SK-N-SH (cell line): ENCODE results near the gene TXNDC5. TPM values are rescaled to one million over a fixed set of nuclear protein-coding genes. Genes with fewer than 3 reads are reported as not detected.

Source experiments
- CTCF ChIA-PET: fragments of 300-600, 350-600 bp; formaldehyde crosslinking; extraction: SDS; loops from one replicate; lab custom pipeline; 2021; lab: Yijun Ruan, JAX
- POLR2A ChIA-PET: fragments of 350-600 bp; sonication (Branson Sonifier 250); formaldehyde crosslinking; extraction: SDS; loops from one replicate; lab custom pipeline; 2020; ENCODE audit warnings: antibody characterized with exemption, inconsistent platforms; lab: Yijun Ruan, JAX
- DNase-seq: peaks from one replicate; pipeline ENCODE4 v3.0.0; 2012
- H2AFZ ChIP-seq: fragments of 200-600 bp; sonication (generic); 2 replicates; pipeline ENCODE4 v1.8.1; 2016; ENCODE audit warnings: antibody characterized with exemption, mild to moderate bottlenecking, low read depth
- H3F3A ChIP-seq: fragments of 200-600 bp; sonication (generic); replicated peaks from 2 replicates; pipeline ENCODE3; 2016; ENCODE audit warnings: antibody characterized with exemption, mild to moderate bottlenecking; ENCODE audit not compliant: insufficient read depth
- H3K27ac ChIP-seq, 2 experiments: fragments of 200-500 bp in 1 of 2; fragments of 200-600 bp in 1 of 2; sonication (Bioruptor generic) in 1 of 2; sonication (generic), shearing (Covaris generic) in 1 of 2; 2 replicates each; pipeline versions ENCODE4 v1.5.1 to v1.6.1; 2014 to 2016; ENCODE audit warnings: low read depth in 2 of 2, inconsistent platforms in 1 of 2, low read length in 1 of 2, mild to moderate bottlenecking in 1 of 2, mixed read lengths in 1 of 2
- H3K27me3 ChIP-seq: fragments of 200-600 bp; sonication (generic), shearing (Covaris generic); 2 replicates; pipeline ENCODE4 v1.6.1; 2016; ENCODE audit warnings: mixed run types; ENCODE audit not compliant: insufficient read depth
- H3K36me3 ChIP-seq, 2 experiments: fragments of 200-500 bp in 1 of 2; fragments of 200-600 bp in 1 of 2; sonication (Bioruptor generic) in 1 of 2; sonication (generic) in 1 of 2; replicated peaks in 1 of 2; 2 replicates each; pipeline versions ENCODE3 to v1.5.1; 2014 to 2016; ENCODE audit warnings: low read length in 1 of 2, mild to moderate bottlenecking in 1 of 2; ENCODE audit not compliant: insufficient read depth in 2 of 2, control insufficient read depth in 1 of 2
- H3K4me1 ChIP-seq, 2 experiments: fragments of 200-500 bp in 1 of 2; fragments of 200-600 bp in 1 of 2; sonication (Bioruptor generic) in 1 of 2; sonication (generic), shearing (Covaris generic) in 1 of 2; 2 replicates each; pipeline versions ENCODE4 v1.5.1 to v1.6.1; 2014 to 2016; ENCODE audit warnings: low read depth in 1 of 2, low read length in 1 of 2, mixed run types in 1 of 2; ENCODE audit not compliant: insufficient read depth in 2 of 2, control insufficient read depth in 1 of 2
- H3K4me2 ChIP-seq: fragments of 200-600 bp; sonication (generic), shearing (Covaris generic); 2 replicates; pipeline ENCODE4 v1.6.1; 2017; ENCODE audit warnings: mixed run types
- H3K4me3 ChIP-seq, 2 experiments: fragments of 200-500 bp in 1 of 2; fragments of 200-600 bp in 1 of 2; sonication (Bioruptor generic) in 1 of 2; sonication (generic), shearing (Covaris generic) in 1 of 2; 2 replicates each; pipeline versions ENCODE4 v1.5.1 to v1.8.1; 2014 to 2016; ENCODE audit warnings: low read depth in 2 of 2, inconsistent platforms in 1 of 2, low read length in 1 of 2, mild to moderate bottlenecking in 1 of 2, mixed read lengths in 1 of 2, moderate library complexity in 1 of 2
- H3K79me2 ChIP-seq: fragments of 200-600 bp; sonication (generic); 2 replicates; pipeline ENCODE4 v1.8.1; 2017; ENCODE audit warnings: mild to moderate bottlenecking; ENCODE audit not compliant: insufficient read depth
- H3K9ac ChIP-seq: fragments of 200-600 bp; sonication (generic); 2 replicates; pipeline ENCODE4 v1.6.1; 2017; ENCODE audit warnings: mixed run types
- H3K9me2 ChIP-seq: fragments of 200-600 bp; sonication (generic); 2 replicates; pipeline ENCODE4 v1.6.1; 2017; ENCODE audit warnings: mixed run types
- H3K9me3 ChIP-seq: fragments of 200-600 bp; sonication (generic); 2 replicates; pipeline ENCODE4 v1.6.1; 2017; ENCODE audit warnings: mixed run types, mild to moderate bottlenecking, moderate library complexity
- H4K20me1 ChIP-seq: fragments of 200-600 bp; sonication (generic); 2 replicates; pipeline ENCODE4 v1.6.1; 2017; ENCODE audit warnings: mild to moderate bottlenecking, mixed run types; ENCODE audit not compliant: insufficient read depth
- EP300 ChIP-seq, 2 experiments: IDR thresholded peaks; 2 replicates each; pipeline versions ENCODE4 v1.4.0 to v1.6.1; 2012; ENCODE audit warnings: borderline replicate concordance in 1 of 2, low read depth in 1 of 2, low read length in 1 of 2
- EZH2phosphoT487 ChIP-seq: fragments of 200-600 bp; sonication (generic); IDR thresholded peaks from 2 replicates; pipeline ENCODE4 v1.6.1; 2017; ENCODE audit warnings: low read depth, mixed run types, mild to moderate bottlenecking, antibody characterized with exemption, moderate library complexity, borderline replicate concordance
- FOXM1 ChIP-seq: IDR thresholded peaks from 2 replicates; pipeline ENCODE4 v1.4.0; 2012; ENCODE audit warnings: low read depth, mild to moderate bottlenecking
- GABPA ChIP-seq: IDR thresholded peaks from 2 replicates; pipeline ENCODE4 v1.4.0; 2012; ENCODE audit warnings: low read depth, mild to moderate bottlenecking
- MAX ChIP-seq: IDR thresholded peaks from 2 replicates; pipeline ENCODE4 v1.4.0; 2012; ENCODE audit warnings: low read depth
- MEF2A ChIP-seq: IDR thresholded peaks from 2 replicates; pipeline ENCODE4 v1.4.0; 2012; ENCODE audit warnings: low read depth, borderline replicate concordance
- MXI1 ChIP-seq: IDR thresholded peaks from 2 replicates; pipeline ENCODE4 v1.6.1; 2012; ENCODE audit warnings: mild to moderate bottlenecking, low read depth, low read length, improper control_type of control experiment
- POLR2AphosphoS5 ChIP-seq: IDR thresholded peaks from 2 replicates; pipeline ENCODE4 v1.6.1; 2012; ENCODE audit warnings: low read depth, low read length
- RFX5 ChIP-seq: IDR thresholded peaks from 2 replicates; pipeline ENCODE4 v1.6.1; 2012; ENCODE audit warnings: mild to moderate bottlenecking, improper control_type of control experiment, low read length
- RXRA ChIP-seq: IDR thresholded peaks from 2 replicates; pipeline ENCODE4 v1.4.0; 2012; ENCODE audit warnings: low read depth, mild to moderate bottlenecking, borderline replicate concordance
- SIN3A ChIP-seq: IDR thresholded peaks from 2 replicates; pipeline ENCODE4 v1.6.1; 2012; ENCODE audit warnings: low read depth, mild to moderate bottlenecking, low read length, moderate library complexity, borderline replicate concordance
- SMC3 ChIP-seq: IDR thresholded peaks from 2 replicates; pipeline ENCODE4 v1.6.1; 2012; ENCODE audit warnings: low read depth, low read length, improper control_type of control experiment
- TAF1 ChIP-seq: IDR thresholded peaks from 2 replicates; pipeline ENCODE4 v1.6.1; 2012; ENCODE audit warnings: low read depth, mild to moderate bottlenecking, low read length, moderate library complexity, borderline replicate concordance
- WGBS: methylation state at CpG from one replicate; pipeline ENCODE4 v1.1.6; 2017; ENCODE audit warnings: low lambda C conversion rate; 5-methylcytosine and 5-hydroxymethylcytosine counted together
- polyA plus RNA-seq, 3 experiments: library from polyadenylated mRNA; depleted of rRNA; stranded (reverse); fragments of >200 nt; gene quantifications; 2 replicates each; pipeline ENCODE4 v1.2.3, GENCODE V29; 2012
- TF ChIP-seq, protein P1 (sequence below): IDR thresholded peaks from 2 replicates; pipeline ENCODE4 v1.6.1; 2012; ENCODE audit warnings: mild to moderate bottlenecking, low read depth, low read length, moderate library complexity
- TF ChIP-seq, protein P2 (sequence below): IDR thresholded peaks from 2 replicates; pipeline ENCODE4 v1.4.0; 2012; ENCODE audit warnings: low read depth, borderline replicate concordance
- TF ChIP-seq, protein P3 (sequence below): IDR thresholded peaks from 2 replicates; pipeline ENCODE4; 2012

The TXNDC5 gene
- polyA plus RNA-seq, 1 of the 3 experiments (the other 2 are of a cell fraction): 187 TPM

GRCh38 chr6:7914311-7914710, 3.7 kb upstream of the TXNDC5 start (continued):
- TF ChIP-seq, protein P1, sequence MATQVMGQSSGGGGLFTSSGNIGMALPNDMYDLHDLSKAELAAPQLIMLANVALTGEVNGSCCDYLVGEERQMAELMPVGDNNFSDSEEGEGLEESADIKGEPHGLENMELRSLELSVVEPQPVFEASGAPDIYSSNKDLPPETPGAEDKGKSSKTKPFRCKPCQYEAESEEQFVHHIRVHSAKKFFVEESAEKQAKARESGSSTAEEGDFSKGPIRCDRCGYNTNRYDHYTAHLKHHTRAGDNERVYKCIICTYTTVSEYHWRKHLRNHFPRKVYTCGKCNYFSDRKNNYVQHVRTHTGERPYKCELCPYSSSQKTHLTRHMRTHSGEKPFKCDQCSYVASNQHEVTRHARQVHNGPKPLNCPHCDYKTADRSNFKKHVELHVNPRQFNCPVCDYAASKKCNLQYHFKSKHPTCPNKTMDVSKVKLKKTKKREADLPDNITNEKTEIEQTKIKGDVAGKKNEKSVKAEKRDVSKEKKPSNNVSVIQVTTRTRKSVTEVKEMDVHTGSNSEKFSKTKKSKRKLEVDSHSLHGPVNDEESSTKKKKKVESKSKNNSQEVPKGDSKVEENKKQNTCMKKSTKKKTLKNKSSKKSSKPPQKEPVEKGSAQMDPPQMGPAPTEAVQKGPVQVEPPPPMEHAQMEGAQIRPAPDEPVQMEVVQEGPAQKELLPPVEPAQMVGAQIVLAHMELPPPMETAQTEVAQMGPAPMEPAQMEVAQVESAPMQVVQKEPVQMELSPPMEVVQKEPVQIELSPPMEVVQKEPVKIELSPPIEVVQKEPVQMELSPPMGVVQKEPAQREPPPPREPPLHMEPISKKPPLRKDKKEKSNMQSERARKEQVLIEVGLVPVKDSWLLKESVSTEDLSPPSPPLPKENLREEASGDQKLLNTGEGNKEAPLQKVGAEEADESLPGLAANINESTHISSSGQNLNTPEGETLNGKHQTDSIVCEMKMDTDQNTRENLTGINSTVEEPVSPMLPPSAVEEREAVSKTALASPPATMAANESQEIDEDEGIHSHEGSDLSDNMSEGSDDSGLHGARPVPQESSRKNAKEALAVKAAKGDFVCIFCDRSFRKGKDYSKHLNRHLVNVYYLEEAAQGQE: no peak

- Histone ChIP-seq H3K9ac (no peak overlapping the region), H3K27me3 (peaks cover 6% of the 10 kb centered on the region; the same call in 1 of the 2 replicates), H4K20me1 (peaks cover 14% of the 10 kb centered on the region), H3K36me3 (peaks cover 0 to 6% of the 10 kb centered on the region in 2 experiments), H3K4me1 (peaks cover 11% of the 10 kb centered on the region in 2 experiments; a peak in 2 of 4 replicates), H2AFZ (no peak overlapping the region; the same call in 1 of the 2 replicates), H3K9me2 (no peaks in the 10 kb centered on the region), H3K27ac (no peak overlapping the region), H3K9me3 (no peaks in the 10 kb centered on the region), H3K4me2 (no peak overlapping the region), H3F3A (peaks cover 3% of the 10 kb centered on the region), H3K79me2 (peaks cover 21% of the 10 kb centered on the region), H3K4me3 (no peak overlapping the region)
- DNase-seq: no peak
- ChIA-PET CTCF (interaction anchor here (1.3 kb wide), 1 partner anchor 80 kb away, joined by 3 read pairs; no protein-coding TSS in a partner anchor), POLR2A (no interaction called here)
- WGBS: 73% methylated on average over 8 of the region's 8 CpGs
- TF ChIP-seq SMC3 (no peak), FOXM1 (no peak), MEF2A (no peak), RFX5 (no peak), EP300 (IDR thresholded peaks at IDR 0.05; ENCODE audit: borderline replicate concordance in 1 of 2, low read depth in 1 of 2, low read length in 1 of 2) (no peak), GABPA (no peak), TAF1 (no peak), POLR2AphosphoS5 (no peak), RXRA (no peak), MAX (no peak), MXI1 (no peak), EZH2phosphoT487 (no peak), SIN3A (no peak)
- TF ChIP-seq, protein P1: no peak
- TF ChIP-seq, protein P2, sequence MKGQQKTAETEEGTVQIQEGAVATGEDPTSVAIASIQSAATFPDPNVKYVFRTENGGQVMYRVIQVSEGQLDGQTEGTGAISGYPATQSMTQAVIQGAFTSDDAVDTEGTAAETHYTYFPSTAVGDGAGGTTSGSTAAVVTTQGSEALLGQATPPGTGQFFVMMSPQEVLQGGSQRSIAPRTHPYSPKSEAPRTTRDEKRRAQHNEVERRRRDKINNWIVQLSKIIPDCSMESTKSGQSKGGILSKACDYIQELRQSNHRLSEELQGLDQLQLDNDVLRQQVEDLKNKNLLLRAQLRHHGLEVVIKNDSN: no peak
- TF ChIP-seq, protein P3, sequence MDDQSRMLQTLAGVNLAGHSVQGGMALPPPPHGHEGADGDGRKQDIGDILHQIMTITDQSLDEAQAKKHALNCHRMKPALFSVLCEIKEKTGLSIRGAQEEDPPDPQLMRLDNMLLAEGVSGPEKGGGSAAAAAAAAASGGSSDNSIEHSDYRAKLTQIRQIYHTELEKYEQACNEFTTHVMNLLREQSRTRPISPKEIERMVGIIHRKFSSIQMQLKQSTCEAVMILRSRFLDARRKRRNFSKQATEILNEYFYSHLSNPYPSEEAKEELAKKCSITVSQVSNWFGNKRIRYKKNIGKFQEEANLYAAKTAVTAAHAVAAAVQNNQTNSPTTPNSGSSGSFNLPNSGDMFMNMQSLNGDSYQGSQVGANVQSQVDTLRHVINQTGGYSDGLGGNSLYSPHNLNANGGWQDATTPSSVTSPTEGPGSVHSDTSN: no peak
Observed at GRCh38 chr6:7912736-7913517, 2.3 kb upstream of the TXNDC5 start.
